GM21526 (cell line): ENCODE measurements around the gene SYNPO.

Experiments
- ATAC-seq: cut with Tn5 transposase; IDR thresholded peaks from one replicate; pipeline ENCODE4 v1.9.1; 2021; ENCODE audit warnings: moderate library complexity; ENCODE audit not compliant: unreplicated experiment, low FRiP score

Gene SYNPO

GRCh38 chr5:150605546-150605945 is 34.9 kb upstream of the SYNPO start:
- ATAC-seq = no peak

- ATAC-seq = no peak
Measured at GRCh38 chr5:150606476-150606875, 34.0 kb upstream of the SYNPO start.

- ATAC-seq = no peak
Measured at GRCh38 chr5:150607105-150607504, 33.4 kb upstream of the SYNPO start.

GRCh38 chr5:150607991-150608390 is 32.5 kb upstream of the SYNPO start:
- no peak for ATAC-seq

GRCh38 chr5:150608991-150609390 is 31.5 kb upstream of the SYNPO start:
- no peak for ATAC-seq

GRCh38 chr5:150609843-150610584 is 30.4 kb upstream of the SYNPO start:
- ATAC-seq = no peak

- ATAC-seq = no peak
Measured at GRCh38 chr5:150611026-150611425, 29.4 kb upstream of the SYNPO start.

GRCh38 chr5:150612405-150612804 is 28.1 kb upstream of the SYNPO start:
- ATAC-seq = no peak

- no peak for ATAC-seq
Measured at GRCh38 chr5:150612905-150613670, 27.4 kb upstream of the SYNPO start.

- ATAC-seq = no peak
Measured at GRCh38 chr5:150613991-150614660, 26.3 kb upstream of the SYNPO start.

- no peak for ATAC-seq
Measured at GRCh38 chr5:150614661-150615060, 25.8 kb upstream of the SYNPO start.

GRCh38 chr5:150615141-150615699 is 25.2 kb upstream of the SYNPO start:
- no peak for ATAC-seq

- ATAC-seq = no peak
Measured at GRCh38 chr5:150616024-150616470, 24.4 kb upstream of the SYNPO start.

GRCh38 chr5:150616506-150616905 is 24.0 kb upstream of the SYNPO start:
- no peak for ATAC-seq

GRCh38 chr5:150618163-150618562 is 22.3 kb upstream of the SYNPO start:
- no peak for ATAC-seq

GRCh38 chr5:150618588-150619281 is 21.7 kb upstream of the SYNPO start:
- ATAC-seq = no peak

- no peak for ATAC-seq
Measured at GRCh38 chr5:150619359-150620230, 20.9 kb upstream of the SYNPO start.

GRCh38 chr5:150621301-150621700 is 19.2 kb upstream of the SYNPO start:
- ATAC-seq = no peak

GRCh38 chr5:150622157-150622556 is 18.3 kb upstream of the SYNPO start:
- no peak for ATAC-seq
